Measurements from ENCODE around the gene ERVH48-1.

- TF ChIP-seq CTCF (IDR thresholded peaks at IDR 0.05 in 4 of 5, conservative IDR thresholded peaks at IDR 0.05 in 1 of 5), result no peak
- no peak for TF ChIP-seq POLR2A (IDR thresholded peaks at IDR 0.05)
Measured at GRCh38 chr21:42959728-42960127, 34.3 kb upstream of the ERVH48-1 start.

All from gastrocnemius medialis (tissue), 4 donors.